GM19438 (cell line): Measurements from ENCODE around the gene DYNC1LI1.
"Not testable (repeated sequence)": the region's sequence is repeated elsewhere in the genome, so short reads cannot be mapped to it uniquely, and the experiment has no call there.

ENCODE experiments used
- ATAC-seq: cut with Tn5 transposase; IDR thresholded peaks from one replicate; pipeline ENCODE4 v1.9.1; 2021; ENCODE audit warnings: low read depth; ENCODE audit not compliant: unreplicated experiment

DYNC1LI1 gene

GRCh38 chr3:32542807-32543206, 27.9 kb downstream of the DYNC1LI1 start:
- no peak for ATAC-seq

- ATAC-seq, result no peak
Observed at GRCh38 chr3:32540899-32541298, 29.8 kb downstream of the DYNC1LI1 start.

- no peak for ATAC-seq
Observed at GRCh38 chr3:32532434-32532833, 38.2 kb downstream of the DYNC1LI1 start.

GRCh38 chr3:32531010-32531647, 39.5 kb downstream of the DYNC1LI1 start:
- ATAC-seq, result no peak

- ATAC-seq, result no peak
Observed at GRCh38 chr3:32525720-32526119, 44.9 kb downstream of the DYNC1LI1 start.

GRCh38 chr3:32522682-32523081, 48.0 kb downstream of the DYNC1LI1 start:
- no peak for ATAC-seq

GRCh38 chr3:32518921-32519320, 51.7 kb downstream of the DYNC1LI1 start:
- not testable (repeated sequence) for ATAC-seq

GRCh38 chr3:32516751-32517150, 53.9 kb downstream of the DYNC1LI1 start:
- ATAC-seq, result peak; percentile 19

GRCh38 chr3:32511005-32511404, 59.7 kb downstream of the DYNC1LI1 start:
- no peak for ATAC-seq

- ATAC-seq, result no peak
Observed at GRCh38 chr3:32510075-32510724, 60.5 kb downstream of the DYNC1LI1 start.

GRCh38 chr3:32508711-32509110, 61.9 kb downstream of the DYNC1LI1 start:
- ATAC-seq, result no peak

GRCh38 chr3:32506466-32506865, 64.2 kb downstream of the DYNC1LI1 start:
- no peak for ATAC-seq

GRCh38 chr3:32502946-32503286, 67.7 kb downstream of the DYNC1LI1 start:
- ATAC-seq, result peak; percentile 7

- peak; percentile 83 for ATAC-seq
Observed at GRCh38 chr3:32502118-32502945, 68.3 kb downstream of the DYNC1LI1 start, which contains the start of gene CMTM6. Gene CMTM6, minus strand, starts transcription at chr3:32502852. Its CDS starts 107 bp downstream, at chr3:32502745.

- no peak for ATAC-seq
Observed at GRCh38 chr3:32501783-32502117, 68.9 kb downstream of the DYNC1LI1 start.

- ATAC-seq, result no peak
Observed at GRCh38 chr3:32500880-32501782, 69.5 kb downstream of the DYNC1LI1 start.

GRCh38 chr3:32500231-32500630, 70.4 kb downstream of the DYNC1LI1 start:
- no peak for ATAC-seq

- ATAC-seq, result no peak
Observed at GRCh38 chr3:32499585-32499984, 71.1 kb downstream of the DYNC1LI1 start.

GRCh38 chr3:32498992-32499391, 71.7 kb downstream of the DYNC1LI1 start:
- ATAC-seq, result no peak

- ATAC-seq, result no peak
Observed at GRCh38 chr3:32498252-32498651, 72.4 kb downstream of the DYNC1LI1 start.

GRCh38 chr3:32495609-32496008, 75.0 kb downstream of the DYNC1LI1 start:
- no peak for ATAC-seq
